ENCODE results near the gene TVP23C. TPM values are rescaled to one million over a fixed set of nuclear protein-coding genes. Genes with fewer than 3 reads are reported as not detected.

TVP23C gene
- total RNA-seq, 4 donors from 2014 or later: 5.6 to 14.8 (median 8.2) TPM

DNA sequence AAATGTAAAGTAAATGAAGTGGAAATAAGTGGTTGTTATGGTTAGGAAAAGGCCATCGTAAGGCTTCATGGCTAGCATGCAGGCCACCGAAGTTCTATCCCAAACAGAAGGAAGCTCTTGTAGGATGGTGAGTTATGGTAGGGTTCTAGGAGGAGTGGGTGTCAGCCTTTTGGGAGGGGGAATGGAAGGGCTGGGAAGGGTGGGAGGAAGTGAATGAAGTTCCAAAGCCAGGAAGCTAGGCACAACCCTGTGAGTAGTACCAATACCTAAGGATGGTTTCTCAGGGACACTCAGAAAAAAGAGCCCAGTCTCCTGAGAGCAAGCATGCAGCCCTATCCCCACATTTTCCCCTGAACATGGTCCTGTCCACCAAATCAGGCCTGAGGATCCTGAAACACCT, 59.6 kb downstream of the TVP23C start:
- WGBS, 2 donors: 83 to 90% methylated on average over 2 of the region's 2 CpGs
- TF ChIP-seq, protein P1, sequence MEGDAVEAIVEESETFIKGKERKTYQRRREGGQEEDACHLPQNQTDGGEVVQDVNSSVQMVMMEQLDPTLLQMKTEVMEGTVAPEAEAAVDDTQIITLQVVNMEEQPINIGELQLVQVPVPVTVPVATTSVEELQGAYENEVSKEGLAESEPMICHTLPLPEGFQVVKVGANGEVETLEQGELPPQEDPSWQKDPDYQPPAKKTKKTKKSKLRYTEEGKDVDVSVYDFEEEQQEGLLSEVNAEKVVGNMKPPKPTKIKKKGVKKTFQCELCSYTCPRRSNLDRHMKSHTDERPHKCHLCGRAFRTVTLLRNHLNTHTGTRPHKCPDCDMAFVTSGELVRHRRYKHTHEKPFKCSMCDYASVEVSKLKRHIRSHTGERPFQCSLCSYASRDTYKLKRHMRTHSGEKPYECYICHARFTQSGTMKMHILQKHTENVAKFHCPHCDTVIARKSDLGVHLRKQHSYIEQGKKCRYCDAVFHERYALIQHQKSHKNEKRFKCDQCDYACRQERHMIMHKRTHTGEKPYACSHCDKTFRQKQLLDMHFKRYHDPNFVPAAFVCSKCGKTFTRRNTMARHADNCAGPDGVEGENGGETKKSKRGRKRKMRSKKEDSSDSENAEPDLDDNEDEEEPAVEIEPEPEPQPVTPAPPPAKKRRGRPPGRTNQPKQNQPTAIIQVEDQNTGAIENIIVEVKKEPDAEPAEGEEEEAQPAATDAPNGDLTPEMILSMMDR (IDR thresholded peaks at IDR 0.05): no peak
- TF ChIP-seq POLR2A (IDR thresholded peaks at IDR 0.05): no peak

DNA sequence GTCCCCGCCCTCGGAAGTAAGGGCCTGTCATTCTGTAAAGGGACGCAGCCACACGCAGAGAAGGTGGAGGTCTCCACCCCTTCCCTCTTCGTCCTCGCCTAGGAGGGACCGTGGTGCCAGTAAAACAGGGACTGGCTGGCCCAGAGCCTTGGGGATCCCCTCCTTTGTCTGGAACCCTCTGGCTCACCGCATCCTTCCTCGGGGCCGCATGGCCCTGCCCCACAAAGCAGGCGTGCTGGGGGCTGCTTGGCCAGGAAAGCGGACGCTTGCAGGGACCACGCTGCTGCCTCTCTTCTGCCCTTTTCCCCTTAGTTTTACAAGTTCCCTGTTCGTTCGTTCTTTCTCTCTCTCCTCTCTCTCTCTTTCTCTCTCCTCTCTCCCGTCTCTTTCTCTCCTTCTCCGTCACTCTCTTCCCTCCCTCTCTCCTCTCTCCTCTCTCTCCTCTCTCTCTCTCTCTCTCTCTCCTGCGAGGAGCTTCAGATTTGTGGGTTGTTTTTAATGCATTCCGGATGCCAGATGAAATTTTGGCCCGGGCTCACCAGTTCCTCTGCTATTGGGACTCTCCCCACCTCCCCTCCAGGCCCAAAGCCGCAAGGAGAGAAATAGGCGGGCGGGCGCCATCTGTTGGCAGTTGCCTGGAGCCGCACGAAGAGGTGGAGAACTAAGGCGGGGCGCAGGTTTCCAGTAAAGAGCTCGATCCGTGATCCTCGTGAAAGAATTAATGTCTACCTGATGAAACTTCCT, 60.7 kb downstream of the TVP23C start:
- DNase-seq (ENCODE audit: low spot score in 2 of 2): peak; percentile 90 to 98
- intact Hi-C loops (cut with DNase I; ENCODE audit: low total_unique reads): loop anchor here (2.0 to 10.0 kb wide), 2 partner anchors 98 to 242 kb away; no protein-coding TSS in a partner anchor
- TF ChIP-seq POLR2A (IDR thresholded peaks at IDR 0.05): no peak
- TF ChIP-seq, protein P1 (IDR thresholded peaks at IDR 0.05): peak in 2 of 3 donors; percentile 9 to 78
- no peak overlapping the region for H3K4me3 ChIP-seq (ENCODE audit: low read depth, poor library complexity, severe bottlenecking)
- 6 to 13% methylated on average over 32 of the region's 32 CpGs for WGBS, 2 donors

More for the DNA sequence above, 59.6 kb downstream of the TVP23C start:
- no peak overlapping the region for H3K4me3 ChIP-seq (ENCODE audit: low read depth, poor library complexity, severe bottlenecking)
- no peak for DNase-seq (ENCODE audit: low spot score in 2 of 2)
- intact Hi-C loops (cut with DNase I; ENCODE audit: low total_unique reads): loop anchor here (2.0 to 10.0 kb wide), 2 partner anchors 99 to 243 kb away; no protein-coding TSS in a partner anchor

DNA sequence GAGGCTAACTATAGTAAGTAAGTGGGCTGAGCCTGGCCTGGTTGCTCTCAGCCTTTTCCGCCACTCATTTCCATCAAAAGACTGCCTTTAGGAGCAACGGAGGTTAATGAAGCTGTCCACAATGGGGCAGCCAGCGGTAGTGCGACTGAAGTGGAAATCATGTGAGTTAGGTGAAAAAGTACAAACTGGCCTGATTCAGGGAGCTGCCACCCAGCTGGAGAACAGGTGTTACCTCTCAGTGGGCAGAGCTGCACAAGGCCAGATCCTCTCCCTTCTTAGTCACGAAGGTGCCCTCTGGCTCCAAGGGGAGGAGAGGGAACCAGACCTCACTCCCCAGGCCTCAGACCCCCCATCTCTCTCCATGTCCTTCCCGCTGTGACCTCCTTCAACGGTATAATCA, 61.5 kb downstream of the TVP23C start:
- no peak overlapping the region for H3K4me3 ChIP-seq (ENCODE audit: low read depth, poor library complexity, severe bottlenecking)
- TF ChIP-seq, protein P1 (IDR thresholded peaks at IDR 0.05): no peak
- no peak for TF ChIP-seq POLR2A (IDR thresholded peaks at IDR 0.05)
- no peak for DNase-seq (ENCODE audit: low spot score in 2 of 2)
- intact Hi-C loops (cut with DNase I; ENCODE audit: low total_unique reads): loop anchor here (2.0 to 10.0 kb wide), 2 partner anchors 97 to 241 kb away; no protein-coding TSS in a partner anchor
- 70 to 80% methylated on average over 7 of the region's 7 CpGs for WGBS, 2 donors

DNA sequence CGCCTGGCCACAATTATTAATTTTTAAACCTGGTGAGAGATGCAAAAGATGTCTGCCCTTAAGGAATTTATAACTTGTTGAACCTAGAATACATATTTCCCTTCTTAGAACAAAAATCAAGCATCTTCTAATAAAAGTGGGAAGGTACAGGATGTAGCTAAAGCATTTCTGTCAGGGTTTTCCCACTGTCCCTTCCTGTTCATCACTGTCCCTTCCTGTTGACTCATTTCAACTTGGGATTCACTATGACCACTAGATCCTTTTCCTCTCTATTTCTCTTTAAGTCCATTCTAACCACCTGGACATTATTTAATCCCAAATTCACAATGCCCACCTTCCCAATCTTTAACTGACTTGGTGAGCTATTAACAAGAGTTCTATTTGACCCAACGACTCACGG, 62.0 kb downstream of the TVP23C start:
- no peak for DNase-seq (ENCODE audit: low spot score in 2 of 2)
- no peak overlapping the region for H3K4me3 ChIP-seq (ENCODE audit: low read depth, poor library complexity, severe bottlenecking)
- TF ChIP-seq, protein P1 (IDR thresholded peaks at IDR 0.05): no peak
- no peak for TF ChIP-seq POLR2A (IDR thresholded peaks at IDR 0.05)
- 71 to 90% methylated on average over 3 of the region's 3 CpGs for WGBS, 2 donors
- intact Hi-C loops (cut with DNase I; ENCODE audit: low total_unique reads): loop anchor here (10.0 kb wide), 1 partner anchor 96 kb away; no protein-coding TSS in a partner anchor

DNA sequence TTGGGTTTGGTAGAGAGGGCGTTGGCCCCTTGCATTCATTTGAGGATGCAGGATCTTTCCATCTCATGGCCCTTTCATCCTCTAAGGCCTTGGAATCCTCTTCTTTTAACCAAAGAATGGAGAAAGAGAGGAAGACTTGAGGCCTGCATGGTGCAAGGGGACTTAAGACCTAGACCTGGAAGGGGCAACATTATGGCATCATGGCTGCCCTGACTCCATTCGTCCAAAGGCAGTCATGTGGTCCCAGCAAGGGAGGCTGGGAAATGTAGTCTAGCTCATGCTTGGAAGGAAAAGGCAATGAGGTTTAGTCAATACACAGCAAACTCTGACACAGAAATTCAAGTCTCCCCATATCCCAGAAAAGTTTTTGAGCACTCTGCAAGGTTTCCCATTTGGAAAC, 65.2 kb downstream of the TVP23C start:
- 78 to 81% methylated on average over 2 of the region's 2 CpGs for WGBS, 2 donors
- TF ChIP-seq, protein P1 (IDR thresholded peaks at IDR 0.05): no peak
- no peak for TF ChIP-seq POLR2A (IDR thresholded peaks at IDR 0.05)
- H3K4me3 ChIP-seq (ENCODE audit: low read depth, poor library complexity, severe bottlenecking): no peak overlapping the region
- no peak for DNase-seq (ENCODE audit: low spot score in 2 of 2)
- intact Hi-C loops (cut with DNase I; ENCODE audit: low total_unique reads): no loop called here

All from lower leg skin (tissue), 4 donors.